Neural progenitor cell (in vitro differentiated cells): ENCODE measurements around the gene IFT74. TPM values are rescaled to one million over a fixed set of nuclear protein-coding genes. Genes with fewer than 3 reads are reported as not detected.

Experiments used
- DNase-seq: peaks from one replicate; pipeline ENCODE4 v3.0.0-alpha.2; 2016; ENCODE audit warnings: low spot score
- H2AFZ ChIP-seq: fragments of 200-600 bp; sonication (generic); replicated peaks from 2 replicates; pipeline ENCODE4 v1.6.1; 2016; ENCODE audit warnings: antibody characterized with exemption
- H3F3A ChIP-seq: fragments of 200-600 bp; sonication (generic); 2 replicates; pipeline ENCODE4 v1.6.1; 2016; ENCODE audit warnings: antibody characterized with exemption, low read depth
- H3K27ac ChIP-seq: fragments of 200-600 bp; sonication (generic); 2 replicates; pipeline ENCODE4 v1.5.1; 2016; ENCODE audit warnings: mild to moderate bottlenecking
- H3K27me3 ChIP-seq: fragments of 200-600 bp; sonication (generic); 2 replicates; pipeline ENCODE4 v1.6.1; 2016; ENCODE audit warnings: mild to moderate bottlenecking, moderate library complexity
- H3K36me3 ChIP-seq: fragments of 200-600 bp; sonication (generic); 2 replicates; pipeline ENCODE4 v1.5.1; 2016
- H3K4me1 ChIP-seq: fragments of 200-600 bp; sonication (generic); 2 replicates; pipeline ENCODE4 v1.6.1; 2016; ENCODE audit warnings: mixed run types
- H3K4me2 ChIP-seq: fragments of 200-600 bp; sonication (generic); 2 replicates; pipeline ENCODE4 v1.6.1; 2016
- H3K4me3 ChIP-seq: fragments of 200-600 bp; sonication (generic); 2 replicates; pipeline ENCODE4 v1.5.1; 2016
- H3K79me2 ChIP-seq: fragments of 200-600 bp; sonication (generic); 2 replicates; pipeline ENCODE4 v1.6.1; 2016; ENCODE audit warnings: low read depth
- H3K9ac ChIP-seq: fragments of 200-600 bp; sonication (generic); 2 replicates; pipeline ENCODE4 v1.6.1; 2016
- H3K9me3 ChIP-seq: fragments of 200-600 bp; sonication (generic); 2 replicates; pipeline ENCODE4 v1.5.1; 2016; ENCODE audit warnings: low read depth
- H4K20me1 ChIP-seq: fragments of 200-600 bp; sonication (generic); 2 replicates; pipeline ENCODE4 v1.6.1; 2016; ENCODE audit warnings: low read depth
- H3K27ac Mint-ChIP-seq: 3 replicates; pipeline ENCODE4 v1.8.0; 2021; ENCODE audit warnings: mixed read lengths
- H3K27me3 Mint-ChIP-seq: 2 replicates; pipeline ENCODE4 v1.8.0; 2022; ENCODE audit warnings: low read depth, mild to moderate bottlenecking, inconsistent platforms, moderate library complexity, mixed read lengths; ENCODE audit not compliant: insufficient read depth
- H3K36me3 Mint-ChIP-seq: 3 replicates; pipeline ENCODE4 v1.8.0; 2021; ENCODE audit warnings: mixed read lengths
- H3K4me1 Mint-ChIP-seq: 3 replicates; pipeline ENCODE4 v1.8.0; 2021; ENCODE audit warnings: mixed read lengths
- H3K4me3 Mint-ChIP-seq: 3 replicates; pipeline ENCODE4 v1.8.0; 2021; ENCODE audit warnings: mild to moderate bottlenecking, moderate library complexity, mixed read lengths
- H3K9me3 Mint-ChIP-seq: 3 replicates; pipeline ENCODE4 v1.8.0; 2020; ENCODE audit warnings: mixed read lengths
- CTCF ChIP-seq: fragments of 200-600 bp; sonication (generic); IDR thresholded peaks from 2 replicates; pipeline ENCODE4 v1.5.1; 2017; ENCODE audit warnings: antibody characterized with exemption, mild to moderate bottlenecking
- EZH2 ChIP-seq: fragments of 200-600 bp; sonication (generic); IDR thresholded peaks from 2 replicates; pipeline ENCODE4 v1.6.1; 2017; ENCODE audit warnings: antibody characterized with exemption, mild to moderate bottlenecking, moderate library complexity
- EZH2phosphoT487 ChIP-seq: fragments of 200-600 bp; sonication (generic); IDR thresholded peaks from 2 replicates; pipeline ENCODE4 v1.6.1; 2017; ENCODE audit warnings: antibody characterized with exemption
- total RNA-seq: library from RNA; depleted of rRNA; stranded (reverse); fragments of >200 nt; gene quantifications from 2 replicates; pipeline ENCODE4 v1.2.3, GENCODE V29; 2015; ENCODE audit warnings: low replicate concordance

Gene IFT74
- total RNA-seq, 1 donor from 2014 or later: 81.2 TPM

GRCh38 chr9:27019589-27019988, 63.4 kb downstream of the IFT74 start:
- H3K9me3 Mint-ChIP-seq: peaks cover 8% of the 10 kb centered on the region
- H3K79me2 ChIP-seq: no peaks in the 10 kb centered on the region
- no peak overlapping the region for H3K27ac Mint-ChIP-seq
- H4K20me1 ChIP-seq: no peaks in the 10 kb centered on the region
- H3K27me3 Mint-ChIP-seq: no peaks in the 10 kb centered on the region
- no peak overlapping the region for H3K4me3 Mint-ChIP-seq
- peaks cover 26% of the 10 kb centered on the region for H3K36me3 ChIP-seq
- TF ChIP-seq EZH2 (no peak), EZH2phosphoT487 (no peak), CTCF (no peak)
- no peaks in the 10 kb centered on the region for H3F3A ChIP-seq
- H3K27ac ChIP-seq: no peak overlapping the region
- H3K4me1 ChIP-seq: no peaks in the 10 kb centered on the region
- H2AFZ ChIP-seq: no peak overlapping the region
- H3K9ac ChIP-seq: no peak overlapping the region
- no peak for DNase-seq
- no peaks in the 10 kb centered on the region for H3K9me3 ChIP-seq
- peaks cover 43% of the 10 kb centered on the region for H3K36me3 Mint-ChIP-seq
- H3K4me2 ChIP-seq: no peak overlapping the region
- H3K4me3 ChIP-seq: no peak overlapping the region
- no peaks in the 10 kb centered on the region for H3K27me3 ChIP-seq
- H3K4me1 Mint-ChIP-seq: no peaks in the 10 kb centered on the region

- Histone ChIP-seq H3K36me3 (peaks cover 28% of the 10 kb centered on the region), H3K4me1 (no peaks in the 10 kb centered on the region), H2AFZ (no peak overlapping the region), H3K9ac (no peak overlapping the region), H4K20me1 (no peaks in the 10 kb centered on the region), H3K4me3 (no peak overlapping the region), H3K9me3 (no peaks in the 10 kb centered on the region), H3F3A (no peaks in the 10 kb centered on the region), H3K27ac (no peak overlapping the region), H3K4me2 (no peak overlapping the region), H3K27me3 (no peaks in the 10 kb centered on the region), H3K79me2 (no peaks in the 10 kb centered on the region)
- Mint-ChIP-seq H3K9me3 (peaks cover 15% of the 10 kb centered on the region), H3K36me3 (peaks cover 52% of the 10 kb centered on the region), H3K4me3 (no peak overlapping the region), H3K27ac (no peak overlapping the region), H3K27me3 (no peaks in the 10 kb centered on the region), H3K4me1 (no peaks in the 10 kb centered on the region)
- TF ChIP-seq EZH2phosphoT487: no peak
- no peak for TF ChIP-seq CTCF
- TF ChIP-seq EZH2: no peak
- DNase-seq: no peak
These were observed 66.7 kb downstream of the IFT74 start for GRCh38 chr9:27022920-27023319.

GRCh38 chr9:27029186-27029585, 73.0 kb downstream of the IFT74 start:
- H3K9me3 Mint-ChIP-seq: peaks cover 8% of the 10 kb centered on the region
- H3K36me3 Mint-ChIP-seq: peaks cover 17% of the 10 kb centered on the region
- Histone ChIP-seq H3K27ac (no peak overlapping the region), H3K4me3 (no peak overlapping the region), H4K20me1 (no peaks in the 10 kb centered on the region), H3K79me2 (no peaks in the 10 kb centered on the region), H3K4me1 (no peaks in the 10 kb centered on the region), H3K4me2 (no peak overlapping the region), H2AFZ (no peak overlapping the region), H3K9me3 (no peaks in the 10 kb centered on the region), H3F3A (peaks cover 5% of the 10 kb centered on the region), H3K36me3 (peaks cover 23% of the 10 kb centered on the region), H3K27me3 (no peaks in the 10 kb centered on the region), H3K9ac (no peak overlapping the region)
- no peak for DNase-seq
- no peak overlapping the region for H3K4me3 Mint-ChIP-seq
- no peaks in the 10 kb centered on the region for H3K27me3 Mint-ChIP-seq
- H3K4me1 Mint-ChIP-seq: no peaks in the 10 kb centered on the region
- no peak overlapping the region for H3K27ac Mint-ChIP-seq
- TF ChIP-seq EZH2: no peak
- no peak for TF ChIP-seq EZH2phosphoT487
- no peak for TF ChIP-seq CTCF
